ENCODE results near the gene DDX1.
"Not testable (repeated sequence)": the region's sequence is repeated elsewhere in the genome, so short reads cannot be mapped to it uniquely, and the experiment has no call there.

Gene DDX1

DNA sequence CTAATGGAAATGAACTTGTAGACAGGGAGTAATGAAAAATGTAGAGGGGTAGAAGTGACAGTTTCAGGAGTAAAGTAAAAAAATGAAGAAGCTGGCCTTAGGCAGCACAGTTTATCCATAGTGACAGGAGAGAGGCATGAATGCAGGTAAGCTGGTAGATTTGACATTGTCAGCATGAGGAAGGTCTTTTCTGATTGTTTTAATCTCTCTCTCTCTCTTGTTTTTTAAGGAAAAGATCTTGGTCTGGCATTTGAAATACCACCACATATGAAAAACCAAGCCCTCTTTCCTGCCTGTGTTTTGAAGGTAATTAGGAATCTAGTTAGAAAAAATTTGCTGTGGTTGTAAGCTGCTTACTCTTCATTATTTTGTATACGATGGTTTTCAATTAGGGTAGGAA lies 14.1 kb downstream of the DDX1 start:
- Histone ChIP-seq H3K36me3 (ENCODE audit: control insufficient read depth, insufficient read depth, low read length) (peaks cover 86% of the 10 kb centered on the region), H3K9me3 (ENCODE audit: control insufficient read depth, low read length) (no peaks in the 10 kb centered on the region)

DNA sequence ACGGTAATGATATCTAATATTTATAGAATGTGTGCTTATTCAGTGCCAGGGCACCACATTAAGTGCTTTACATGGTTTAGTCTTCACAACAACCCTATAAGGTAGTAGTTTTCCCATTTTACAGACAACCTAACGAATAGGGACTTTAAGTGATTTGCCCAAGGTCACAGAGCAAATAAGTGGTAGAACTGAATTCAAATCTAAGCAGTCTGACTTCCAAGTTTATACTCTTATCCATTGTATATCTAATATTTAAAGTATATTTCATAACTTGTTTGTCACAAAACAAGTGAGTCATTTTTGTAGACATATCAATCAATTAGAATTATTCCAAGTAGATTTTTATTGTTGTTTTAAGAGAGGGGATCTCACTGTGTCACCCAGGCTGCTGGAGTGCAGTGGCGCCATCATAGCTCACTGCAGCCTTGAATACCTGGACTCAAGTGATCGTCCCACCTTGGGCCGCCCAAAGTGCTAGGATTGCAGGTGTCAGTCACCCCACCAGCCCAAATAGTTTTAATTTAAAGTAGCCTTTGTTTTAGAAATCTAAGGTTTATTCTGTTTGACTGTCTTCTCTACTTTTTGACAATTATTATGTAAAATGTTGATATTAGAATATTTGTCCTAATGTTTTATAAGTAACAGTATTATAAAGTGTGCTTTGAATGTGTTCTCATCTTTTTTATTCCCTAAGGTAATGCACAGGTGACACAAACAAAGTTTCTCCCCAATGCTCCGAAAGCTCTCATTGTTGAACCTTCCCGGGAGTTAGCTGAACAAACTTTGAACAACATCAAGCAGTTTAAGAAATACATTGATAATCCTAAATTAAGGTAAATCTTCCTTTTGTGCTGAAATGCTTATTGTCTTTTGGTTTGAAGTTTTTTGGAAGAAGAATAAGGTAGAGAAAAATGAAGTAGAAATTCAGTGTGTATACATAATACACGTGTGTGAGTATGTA lies 15.1 kb downstream of the DDX1 start:
- peaks cover 76% of the 10 kb centered on the region for H3K36me3 ChIP-seq (ENCODE audit: control insufficient read depth, insufficient read depth, low read length)
- no peak overlapping the region for H3K4me3 ChIP-seq (ENCODE audit: insufficient read depth, low read depth, low read length, poor library complexity, severe bottlenecking)
- no peaks in the 10 kb centered on the region for H3K27me3 ChIP-seq (replicated peaks; ENCODE audit: control insufficient read depth, insufficient read depth, low read length, poor library complexity, severe bottlenecking)
- DNase-seq, result no peak
- no peaks in the 10 kb centered on the region for H3K4me1 ChIP-seq (ENCODE audit: control insufficient read depth, insufficient read depth, low read length, poor library complexity, severe bottlenecking)
- H3K27ac ChIP-seq (ENCODE audit: insufficient read depth, low read length, poor library complexity, severe bottlenecking), result no peak overlapping the region
- H3K9me3 ChIP-seq (ENCODE audit: control insufficient read depth, low read length), result no peaks in the 10 kb centered on the region

More for the DNA sequence above, 14.1 kb downstream of the DDX1 start:
- H3K4me1 ChIP-seq (ENCODE audit: control insufficient read depth, insufficient read depth, low read length, poor library complexity, severe bottlenecking), result no peaks in the 10 kb centered on the region
- no peak for DNase-seq
- no peaks in the 10 kb centered on the region for H3K27me3 ChIP-seq (replicated peaks; ENCODE audit: control insufficient read depth, insufficient read depth, low read length, poor library complexity, severe bottlenecking)
- no peak overlapping the region for H3K4me3 ChIP-seq (ENCODE audit: insufficient read depth, low read depth, low read length, poor library complexity, severe bottlenecking)
- no peak overlapping the region for H3K27ac ChIP-seq (ENCODE audit: insufficient read depth, low read length, poor library complexity, severe bottlenecking)

DNA sequence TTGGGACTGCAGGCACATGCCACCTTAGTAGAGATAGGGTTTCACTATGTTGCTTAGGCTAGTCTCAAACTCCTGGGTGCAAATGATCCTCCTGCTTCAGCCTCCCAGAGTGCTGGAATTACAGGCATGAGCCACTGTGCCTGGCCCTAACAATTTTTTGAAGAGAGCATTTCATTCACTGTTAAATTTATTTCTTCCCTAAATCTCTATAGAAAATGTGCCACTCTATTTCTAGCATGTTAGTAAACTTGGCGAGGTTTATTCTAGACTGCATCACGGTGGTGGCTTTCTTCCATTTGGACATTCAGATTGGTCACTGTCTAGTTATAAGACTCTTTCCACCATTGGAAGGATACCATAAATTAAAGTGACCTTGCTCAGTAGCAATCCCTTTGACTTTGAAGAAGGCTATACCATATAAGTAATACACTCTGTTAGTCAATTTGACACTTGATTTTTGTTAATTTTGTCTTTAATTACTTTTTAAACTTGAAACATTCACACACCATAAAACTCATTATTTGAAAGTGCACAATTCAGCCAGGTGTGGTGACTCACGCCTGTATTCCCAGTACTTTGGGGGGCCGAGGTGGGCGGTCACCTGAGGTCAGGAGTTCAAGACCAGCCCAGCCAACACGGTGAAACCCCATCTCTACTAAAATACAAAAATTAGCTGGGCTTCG lies 16.2 kb downstream of the DDX1 start:
- Histone ChIP-seq H3K4me3 (ENCODE audit: insufficient read depth, low read depth, low read length, poor library complexity, severe bottlenecking) (no peak overlapping the region), H3K27ac (ENCODE audit: insufficient read depth, low read length, poor library complexity, severe bottlenecking) (no peak overlapping the region), H3K4me1 (ENCODE audit: control insufficient read depth, insufficient read depth, low read length, poor library complexity, severe bottlenecking) (no peaks in the 10 kb centered on the region), H3K27me3 (replicated peaks; ENCODE audit: control insufficient read depth, insufficient read depth, low read length, poor library complexity, severe bottlenecking) (no peaks in the 10 kb centered on the region), H3K36me3 (ENCODE audit: control insufficient read depth, insufficient read depth, low read length) (peaks cover 67% of the 10 kb centered on the region), H3K9me3 (ENCODE audit: control insufficient read depth, low read length) (no peaks in the 10 kb centered on the region)
- DNase-seq, result no peak

DNA sequence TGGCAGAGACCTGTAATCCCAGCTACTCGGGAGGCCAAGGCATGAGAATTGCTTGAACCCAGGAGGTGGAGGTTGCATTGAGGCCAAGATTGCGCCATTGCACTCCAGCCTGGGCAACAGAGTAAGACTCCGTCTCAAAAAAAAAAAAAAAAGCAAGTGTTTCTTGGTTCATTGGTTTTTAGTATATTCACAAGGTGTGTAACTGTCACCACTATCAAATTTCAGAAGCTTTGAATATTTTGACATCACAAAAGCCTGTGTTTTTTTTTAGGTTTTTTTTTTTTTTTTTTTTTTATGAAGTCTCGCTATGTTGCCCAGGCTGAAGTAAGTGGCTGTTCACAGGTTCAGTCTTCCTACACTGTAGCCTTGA lies 16.7 kb downstream of the DDX1 start:
- no peak for DNase-seq
- no peaks in the 10 kb centered on the region for H3K9me3 ChIP-seq (ENCODE audit: control insufficient read depth, low read length)
- peaks cover 62% of the 10 kb centered on the region for H3K36me3 ChIP-seq (ENCODE audit: control insufficient read depth, insufficient read depth, low read length)
- no peak overlapping the region for H3K27ac ChIP-seq (ENCODE audit: insufficient read depth, low read length, poor library complexity, severe bottlenecking)
- no peaks in the 10 kb centered on the region for H3K27me3 ChIP-seq (replicated peaks; ENCODE audit: control insufficient read depth, insufficient read depth, low read length, poor library complexity, severe bottlenecking)
- H3K4me1 ChIP-seq (ENCODE audit: control insufficient read depth, insufficient read depth, low read length, poor library complexity, severe bottlenecking), result no peaks in the 10 kb centered on the region
- no peak overlapping the region for H3K4me3 ChIP-seq (ENCODE audit: insufficient read depth, low read depth, low read length, poor library complexity, severe bottlenecking)

DNA sequence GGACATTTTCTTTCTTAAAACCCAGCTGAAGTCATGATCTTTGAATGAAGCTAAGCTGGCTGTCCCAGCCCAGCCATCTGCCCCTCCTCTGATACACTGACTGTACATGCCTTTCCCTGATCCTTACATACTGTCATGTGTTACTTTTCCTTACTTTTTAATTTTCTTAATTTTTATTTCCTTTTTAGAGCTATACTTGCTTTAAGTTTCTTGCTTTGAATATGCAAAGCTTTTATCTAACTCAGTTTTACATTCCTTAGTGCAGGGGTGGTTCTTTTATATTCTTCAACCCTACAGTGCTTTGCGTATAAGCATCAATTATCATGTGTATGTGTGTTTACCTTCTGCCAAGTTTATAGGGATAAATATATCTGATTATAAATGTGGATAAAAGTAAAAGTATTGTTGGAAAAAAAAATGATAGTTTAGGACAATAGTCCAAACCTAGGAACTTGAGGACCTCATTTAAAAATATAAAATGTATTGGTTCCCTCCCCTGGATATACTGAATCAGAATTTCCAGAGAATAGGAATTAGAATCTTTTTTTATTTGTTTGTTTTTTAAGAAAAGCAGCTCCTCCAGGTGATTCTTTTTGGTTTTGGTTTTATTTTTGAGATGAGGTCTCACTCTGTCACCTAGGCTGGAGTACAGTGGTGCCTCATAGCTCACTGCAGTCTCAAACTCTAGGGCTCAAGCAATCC lies 17.8 kb downstream of the DDX1 start:
- DNase-seq, result no peak
- H3K27me3 ChIP-seq (replicated peaks; ENCODE audit: control insufficient read depth, insufficient read depth, low read length, poor library complexity, severe bottlenecking), result no peaks in the 10 kb centered on the region
- no peak overlapping the region for H3K4me3 ChIP-seq (ENCODE audit: insufficient read depth, low read depth, low read length, poor library complexity, severe bottlenecking)
- no peak overlapping the region for H3K27ac ChIP-seq (ENCODE audit: insufficient read depth, low read length, poor library complexity, severe bottlenecking)
- no peaks in the 10 kb centered on the region for H3K9me3 ChIP-seq (ENCODE audit: control insufficient read depth, low read length)
- peaks cover 51% of the 10 kb centered on the region for H3K36me3 ChIP-seq (ENCODE audit: control insufficient read depth, insufficient read depth, low read length)
- H3K4me1 ChIP-seq (ENCODE audit: control insufficient read depth, insufficient read depth, low read length, poor library complexity, severe bottlenecking), result no peaks in the 10 kb centered on the region

DNA sequence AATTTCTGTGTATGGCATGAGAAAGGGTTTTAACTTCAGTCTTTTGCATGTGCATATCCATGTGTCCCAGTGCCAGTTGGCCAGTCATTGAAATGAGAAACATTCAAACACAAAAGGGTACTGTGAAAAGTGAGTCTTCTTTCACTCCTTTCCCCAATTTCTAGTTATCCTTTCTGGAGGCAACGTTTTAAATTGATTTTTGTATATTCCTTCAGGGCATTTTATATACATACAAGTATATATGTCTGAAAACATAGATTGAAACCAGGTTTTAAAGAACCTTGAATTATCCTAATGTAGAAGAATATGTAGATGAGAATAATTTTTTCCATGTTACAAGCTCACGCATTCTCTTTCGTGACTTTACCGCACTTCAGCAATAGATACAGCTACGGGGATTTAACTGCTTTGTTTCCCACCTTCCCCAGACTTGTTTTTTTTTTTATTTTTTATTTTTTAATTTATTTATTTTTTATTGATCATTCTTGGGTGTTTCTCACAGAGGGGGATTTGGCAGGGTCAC lies 18.8 kb downstream of the DDX1 start:
- Histone ChIP-seq H3K36me3 (ENCODE audit: control insufficient read depth, insufficient read depth, low read length) (peaks cover 46% of the 10 kb centered on the region), H3K4me1 (ENCODE audit: control insufficient read depth, insufficient read depth, low read length, poor library complexity, severe bottlenecking) (no peaks in the 10 kb centered on the region), H3K4me3 (ENCODE audit: insufficient read depth, low read depth, low read length, poor library complexity, severe bottlenecking) (no peak overlapping the region), H3K9me3 (ENCODE audit: control insufficient read depth, low read length) (no peaks in the 10 kb centered on the region), H3K27me3 (replicated peaks; ENCODE audit: control insufficient read depth, insufficient read depth, low read length, poor library complexity, severe bottlenecking) (no peaks in the 10 kb centered on the region), H3K27ac (ENCODE audit: insufficient read depth, low read length, poor library complexity, severe bottlenecking) (no peak overlapping the region)
- no peak for DNase-seq

DNA sequence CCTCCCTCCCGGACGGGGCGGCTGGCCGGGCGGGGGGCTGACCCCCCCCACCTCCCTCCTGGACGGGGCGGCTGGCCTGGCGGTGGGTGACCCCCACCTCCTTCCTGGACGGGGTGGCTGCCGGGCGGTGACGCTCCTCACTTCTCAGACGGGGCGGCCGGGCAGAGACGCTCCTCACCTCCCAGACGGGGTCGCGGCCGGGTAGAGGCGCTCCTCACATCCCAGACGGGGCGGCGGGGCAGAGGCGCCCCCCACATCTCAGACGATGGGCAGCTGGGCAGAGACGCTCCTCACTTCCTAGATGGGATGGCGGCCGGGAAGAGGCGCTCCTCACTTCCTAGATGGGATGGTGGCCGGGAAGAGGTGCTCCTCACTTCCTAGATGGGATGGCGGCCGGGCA lies 20.4 kb downstream of the DDX1 start:
- H3K27me3 ChIP-seq (replicated peaks; ENCODE audit: control insufficient read depth, insufficient read depth, low read length, poor library complexity, severe bottlenecking); H3K9me3 ChIP-seq (ENCODE audit: control insufficient read depth, low read length); DNase-seq; H3K4me3 ChIP-seq (ENCODE audit: insufficient read depth, low read depth, low read length, poor library complexity, severe bottlenecking); H3K4me1 ChIP-seq (ENCODE audit: control insufficient read depth, insufficient read depth, low read length, poor library complexity, severe bottlenecking); H3K27ac ChIP-seq (ENCODE audit: insufficient read depth, low read length, poor library complexity, severe bottlenecking): not testable (repeated sequence)
- peaks cover 41% of the 10 kb centered on the region for H3K36me3 ChIP-seq (ENCODE audit: control insufficient read depth, insufficient read depth, low read length)

DNA sequence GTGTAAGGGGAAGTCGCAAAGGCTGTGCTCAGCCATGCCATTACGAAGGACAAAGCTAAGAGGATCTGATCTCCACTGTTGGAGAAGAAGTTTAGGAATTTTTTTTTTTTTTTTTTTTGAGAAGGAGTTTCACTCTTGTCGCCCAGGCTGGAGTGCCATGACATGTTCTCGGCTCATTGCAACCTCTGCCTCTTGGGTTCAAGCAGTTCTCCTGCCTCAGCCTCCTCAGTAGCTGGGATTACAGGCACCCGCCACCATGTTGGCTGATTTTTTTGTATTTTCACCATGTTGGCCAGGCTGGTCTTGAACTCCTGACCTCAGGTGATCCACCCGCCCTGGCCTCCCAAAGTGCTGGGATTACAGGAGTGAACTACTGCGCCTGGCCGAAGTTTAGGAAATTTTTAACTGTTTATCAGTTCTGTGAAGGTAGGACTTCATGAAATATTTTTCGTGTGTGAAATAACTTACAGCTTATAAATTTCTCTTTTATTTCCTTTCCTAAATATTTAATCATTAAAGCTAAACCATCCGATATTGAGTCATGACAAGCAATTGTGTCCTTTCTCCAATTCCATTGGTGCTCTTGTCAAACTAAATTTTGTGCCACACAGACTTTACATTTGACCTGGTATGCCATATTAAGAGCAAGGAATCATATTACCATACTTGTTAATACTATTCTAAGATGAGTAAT lies 22.2 kb downstream of the DDX1 start:
- peaks cover 38% of the 10 kb centered on the region for H3K36me3 ChIP-seq (ENCODE audit: control insufficient read depth, insufficient read depth, low read length)

DNA sequence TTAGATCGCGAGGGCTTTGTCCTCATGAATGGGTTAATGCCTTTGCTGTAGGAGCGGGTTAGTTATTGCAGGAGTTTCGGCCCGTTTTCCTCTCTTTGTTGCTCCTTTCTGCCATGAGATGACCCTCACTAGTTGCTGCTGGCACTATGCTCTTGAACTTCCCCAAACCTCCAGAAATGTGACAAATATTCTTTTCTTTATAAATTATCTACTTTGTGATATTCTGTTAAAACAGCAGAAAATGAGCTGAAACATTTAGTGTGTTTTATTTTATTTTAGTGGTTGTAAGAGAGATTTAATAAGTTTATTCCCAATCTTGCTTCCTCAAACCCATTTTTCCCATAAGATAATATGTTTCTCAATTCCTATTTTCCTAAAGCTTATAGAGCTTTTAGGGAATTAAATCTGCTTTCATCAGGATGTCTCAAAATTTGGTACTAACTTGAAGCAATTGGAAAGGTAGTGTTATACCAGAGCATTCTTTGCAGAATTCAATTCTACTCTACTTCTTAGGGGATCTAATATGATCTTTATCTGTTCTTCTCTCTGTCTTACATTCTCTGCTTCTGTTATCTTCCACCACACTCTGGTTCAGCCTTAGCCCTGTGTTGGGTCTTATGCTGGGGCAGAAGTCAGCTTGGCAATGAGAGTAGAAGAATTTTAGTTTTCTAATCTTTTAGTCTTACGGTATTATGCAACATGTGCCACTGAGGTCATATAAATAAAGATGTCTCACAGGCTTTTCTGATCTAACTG lies 23.1 kb downstream of the DDX1 start:
- Histone ChIP-seq H3K4me1 (ENCODE audit: control insufficient read depth, insufficient read depth, low read length, poor library complexity, severe bottlenecking) (no peaks in the 10 kb centered on the region), H3K27me3 (replicated peaks; ENCODE audit: control insufficient read depth, insufficient read depth, low read length, poor library complexity, severe bottlenecking) (no peaks in the 10 kb centered on the region), H3K27ac (ENCODE audit: insufficient read depth, low read length, poor library complexity, severe bottlenecking) (no peak overlapping the region), H3K4me3 (ENCODE audit: insufficient read depth, low read depth, low read length, poor library complexity, severe bottlenecking) (no peak overlapping the region), H3K36me3 (ENCODE audit: control insufficient read depth, insufficient read depth, low read length) (peaks cover 39% of the 10 kb centered on the region), H3K9me3 (ENCODE audit: control insufficient read depth, low read length) (no peaks in the 10 kb centered on the region)
- no peak for DNase-seq

More for the DNA sequence above, 22.2 kb downstream of the DDX1 start:
- Histone ChIP-seq H3K27ac (ENCODE audit: insufficient read depth, low read length, poor library complexity, severe bottlenecking) (no peak overlapping the region), H3K4me1 (ENCODE audit: control insufficient read depth, insufficient read depth, low read length, poor library complexity, severe bottlenecking) (no peaks in the 10 kb centered on the region), H3K4me3 (ENCODE audit: insufficient read depth, low read depth, low read length, poor library complexity, severe bottlenecking) (no peak overlapping the region), H3K27me3 (replicated peaks; ENCODE audit: control insufficient read depth, insufficient read depth, low read length, poor library complexity, severe bottlenecking) (no peaks in the 10 kb centered on the region), H3K9me3 (ENCODE audit: control insufficient read depth, low read length) (no peaks in the 10 kb centered on the region)
- DNase-seq, result no peak

Measured in effector memory CD4-positive, alpha-beta T cell (primary cell).